HG02840 (cell line): Measurements from ENCODE around the gene SCN4A.
A peak's percentile ranks its signal among the peaks of the same experiment; 100 is the strongest.
"Not testable (repeated sequence)": the region's sequence is repeated elsewhere in the genome, so short reads cannot be mapped to it uniquely, and the experiment has no call there.

Experiments used
- ATAC-seq: cut with Tn5 transposase; IDR thresholded peaks from one replicate; pipeline ENCODE4 v1.9.1; 2021; ENCODE audit warnings: mild to moderate bottlenecking, moderate library complexity, moderate number of reproducible peaks; ENCODE audit not compliant: unreplicated experiment, low FRiP score

SCN4A gene

DNA sequence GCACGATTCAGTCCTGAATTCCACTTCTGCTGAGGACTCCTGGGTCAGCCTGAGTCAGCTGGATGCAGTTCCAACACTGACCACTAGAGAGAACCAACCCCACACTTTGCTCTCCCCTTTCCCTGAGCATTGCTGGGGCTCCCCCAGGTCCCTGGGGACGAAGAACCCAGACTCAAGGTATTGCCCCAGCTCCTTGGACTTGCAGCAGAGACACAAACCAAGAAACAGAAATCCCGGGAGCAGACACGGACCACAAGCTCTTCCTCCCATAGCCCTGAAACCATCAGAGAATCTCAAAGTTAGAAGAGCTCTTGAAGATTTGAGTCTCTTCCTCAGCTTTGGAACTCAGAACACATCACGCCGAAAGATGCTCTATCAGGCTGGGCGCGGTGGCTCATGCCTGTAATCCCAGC lies 53.4 kb downstream of the SCN4A start:
- peak; percentile 50 for ATAC-seq

DNA sequence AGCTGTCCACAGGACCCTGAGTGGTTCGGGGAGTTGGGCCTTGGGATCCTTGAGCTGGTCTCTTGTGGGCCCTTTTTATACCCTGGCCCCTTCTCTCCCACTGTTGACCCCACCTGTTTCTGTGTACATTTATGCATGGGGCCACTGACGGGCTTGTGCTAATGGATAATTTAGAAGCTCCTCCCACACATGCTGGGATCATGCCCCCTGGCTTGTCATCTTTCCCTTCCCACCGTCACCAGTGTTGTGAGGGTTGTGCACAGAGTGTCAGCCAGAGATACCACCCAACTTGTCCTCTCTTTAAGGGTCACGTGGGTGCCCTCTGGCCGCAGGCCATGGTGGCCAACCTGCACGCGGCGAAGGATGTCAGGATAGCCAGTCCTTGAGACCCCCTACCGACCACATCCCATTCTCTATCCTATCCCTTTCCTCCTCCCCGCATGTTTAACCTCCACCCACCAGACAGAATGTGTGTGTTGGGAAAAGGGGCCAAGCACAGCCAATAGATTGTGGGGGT lies 53.9 kb downstream of the SCN4A start, which contains the start of gene GH1:
Gene GH1 (minus strand): TSS at position 51 of the 517 bp plus-strand sequence. CDS start 63 bp downstream, outside the sequence.
- not testable (repeated sequence) for ATAC-seq

DNA sequence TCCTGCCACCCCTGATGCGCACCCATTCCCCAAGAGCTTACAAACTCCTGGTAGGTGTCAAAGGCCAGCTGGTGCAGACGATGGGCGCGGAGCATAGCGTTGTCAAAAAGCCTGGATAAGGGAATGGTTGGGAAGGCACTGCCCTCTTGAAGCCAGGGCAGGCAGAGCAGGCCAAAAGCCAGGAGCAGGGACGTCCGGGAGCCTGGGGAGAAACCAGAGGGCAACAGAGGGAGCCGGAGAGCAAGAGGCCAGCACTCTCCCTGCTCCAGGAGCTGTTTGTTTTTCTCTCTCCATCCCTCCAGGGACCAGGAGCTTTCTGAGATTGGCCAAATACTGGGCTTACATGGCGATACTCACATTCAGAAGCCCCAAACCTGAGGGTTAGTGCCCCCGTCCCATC lies 54.4 kb downstream of the SCN4A start:
- no peak for ATAC-seq

DNA sequence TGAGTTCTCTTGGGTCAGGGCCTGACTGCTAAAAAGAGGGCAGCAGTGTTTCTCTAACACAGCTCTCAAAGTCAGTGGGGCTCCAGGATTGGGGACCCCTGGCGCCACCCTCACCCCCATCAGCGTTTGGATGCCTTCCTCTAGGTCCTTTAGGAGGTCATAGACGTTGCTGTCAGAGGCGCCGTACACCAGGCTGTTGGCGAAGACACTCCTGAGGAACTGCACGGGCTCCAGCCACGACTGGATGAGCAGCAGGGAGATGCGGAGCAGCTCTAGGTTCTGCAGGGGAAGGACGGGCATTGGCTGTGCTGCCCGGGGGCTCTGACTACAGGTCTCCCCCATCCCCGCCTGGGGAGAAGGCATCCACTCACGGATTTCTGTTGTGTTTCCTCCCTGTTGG lies 55.1 kb downstream of the SCN4A start:
- no peak for ATAC-seq

DNA sequence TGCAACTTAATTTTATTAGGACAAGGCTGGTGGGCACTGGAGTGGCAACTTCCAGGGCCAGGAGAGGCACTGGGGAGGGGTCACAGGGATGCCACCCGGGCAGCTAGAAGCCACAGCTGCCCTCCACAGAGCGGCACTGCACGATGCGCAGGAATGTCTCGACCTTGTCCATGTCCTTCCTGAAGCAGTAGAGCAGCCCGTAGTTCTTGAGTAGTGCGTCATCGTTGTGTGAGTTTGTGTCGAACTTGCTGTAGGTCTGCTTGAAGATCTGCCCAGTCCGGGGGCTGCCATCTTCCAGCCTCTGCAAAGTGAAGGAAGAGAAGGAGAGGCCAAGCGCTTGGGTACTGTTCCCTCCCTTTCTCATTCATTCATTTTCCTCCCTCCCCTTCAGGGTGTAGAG lies 55.5 kb downstream of the SCN4A start:
- ATAC-seq = not testable (repeated sequence)

DNA sequence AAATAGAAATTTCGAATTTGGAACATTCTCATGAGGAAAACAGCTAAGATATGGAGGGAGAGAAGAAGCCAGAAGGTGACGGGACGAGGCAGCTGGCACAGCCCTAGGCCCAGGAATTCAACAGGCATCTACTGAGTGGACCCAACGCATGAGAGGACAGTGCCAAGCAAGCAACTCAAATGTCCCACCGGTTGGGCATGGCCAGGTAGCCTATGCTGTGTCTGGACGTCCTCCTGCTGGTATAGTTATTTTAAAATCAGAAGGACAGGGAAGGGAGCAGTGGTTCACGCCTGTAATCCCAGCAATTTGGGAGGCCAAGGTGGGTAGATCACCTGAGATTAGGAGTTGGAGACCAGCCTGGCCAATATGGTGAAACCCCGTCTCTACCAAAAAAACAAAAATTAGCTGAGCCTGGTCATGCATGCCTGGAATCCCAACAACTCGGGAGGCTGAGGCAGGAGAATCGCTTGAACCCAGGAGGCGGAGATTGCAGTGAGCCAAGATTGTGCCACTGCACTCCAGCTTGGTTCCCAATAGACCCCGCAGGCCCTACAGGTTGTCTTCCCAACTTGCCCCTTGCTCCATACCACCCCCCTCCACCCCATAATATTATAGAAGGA lies 56.0 kb downstream of the SCN4A start:
- ATAC-seq = no peak

DNA sequence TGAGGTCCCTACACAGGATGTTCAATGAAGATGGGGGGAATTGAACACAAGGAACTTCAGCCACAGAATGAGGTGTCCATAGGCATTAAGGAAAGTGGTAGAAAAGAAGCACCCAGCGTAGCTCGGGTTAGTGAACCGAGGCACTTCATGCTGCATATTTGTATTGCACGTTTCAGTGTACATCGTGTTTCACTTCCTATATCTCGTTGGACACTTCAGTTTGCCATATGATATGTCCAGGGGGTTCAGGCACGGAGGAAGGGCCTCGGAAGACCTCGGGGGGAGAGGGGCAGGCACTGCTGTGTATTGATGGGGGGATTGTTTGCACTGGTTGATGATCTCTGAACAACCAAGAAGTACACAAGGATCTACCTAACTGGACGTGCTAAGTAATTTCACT lies 57.0 kb downstream of the SCN4A start:
- ATAC-seq = not testable (repeated sequence)

DNA sequence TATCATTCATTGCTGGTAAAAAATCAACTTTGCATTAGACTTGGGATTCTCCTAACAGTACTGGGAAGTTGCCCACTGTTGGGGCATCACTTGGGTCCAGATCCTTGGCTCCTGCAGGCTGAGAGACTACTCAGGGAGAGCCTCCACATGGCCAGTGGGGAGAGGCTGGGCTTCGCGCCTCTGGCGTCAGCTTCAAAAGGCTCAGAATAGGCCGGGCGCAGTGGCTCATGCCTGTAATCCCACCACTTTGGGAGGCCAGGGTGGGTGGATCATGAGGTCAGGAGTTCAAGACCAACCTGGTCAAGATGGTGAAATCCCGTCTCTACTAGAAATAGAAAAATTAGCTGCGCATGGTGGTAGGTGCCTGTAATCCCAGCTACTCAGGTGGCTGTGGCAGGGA lies 58.2 kb downstream of the SCN4A start:
- no peak for ATAC-seq

DNA sequence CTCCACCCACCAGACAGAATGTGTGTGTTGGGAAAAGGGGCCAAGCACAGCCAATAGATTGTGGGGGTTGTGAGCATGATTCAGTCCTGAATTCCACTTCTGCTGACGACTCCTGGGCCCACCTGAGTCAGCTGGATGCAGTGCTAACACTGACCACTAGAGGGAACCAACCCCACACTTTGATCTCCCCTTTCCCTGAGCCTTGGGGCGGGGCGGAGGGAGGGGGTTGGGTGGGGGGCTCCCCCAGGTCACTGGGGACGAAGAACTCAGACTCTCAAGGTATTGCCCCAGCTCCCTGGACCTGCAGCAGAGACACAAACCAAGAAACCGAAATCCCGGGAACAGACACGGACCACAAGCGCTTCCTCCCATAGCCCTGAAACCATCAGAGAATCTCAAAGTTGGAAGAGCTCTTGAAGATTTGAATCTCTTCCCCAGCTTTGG lies 61.0 kb downstream of the SCN4A start:
- ATAC-seq = no peak

DNA sequence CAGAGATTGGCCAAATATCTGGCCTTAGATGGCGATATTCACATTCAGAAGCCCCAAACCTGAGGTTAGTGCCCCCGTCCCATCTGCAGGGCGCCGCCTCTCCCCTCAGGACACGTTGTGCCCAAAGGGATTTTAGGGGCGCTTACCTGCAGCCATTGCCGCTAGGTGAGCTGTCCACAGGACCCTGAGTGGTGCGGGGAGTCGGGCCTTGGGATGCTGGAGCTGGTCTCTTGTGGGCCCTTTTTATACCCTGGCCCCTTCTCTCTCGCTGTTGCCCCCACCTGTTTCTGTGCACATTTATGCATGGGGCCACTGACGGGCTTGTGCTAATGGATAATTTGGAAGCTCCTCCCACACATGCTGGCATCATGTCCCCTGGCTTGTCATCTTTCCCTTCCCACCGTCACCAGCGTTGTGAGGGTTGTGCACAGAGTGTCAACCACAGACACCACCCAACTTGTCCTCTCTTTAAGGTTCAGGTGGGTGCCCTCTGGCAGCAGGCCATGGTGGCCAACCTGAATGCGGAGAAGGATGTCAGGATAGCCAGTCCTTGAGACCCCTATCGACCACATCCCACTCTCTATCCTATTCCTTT lies 61.6 kb downstream of the SCN4A start, which contains the start of gene CSHL1:
Gene CSHL1 (minus strand): TSS at position 218 of the 595 bp plus-strand sequence. CDS start 62 bp downstream, at position 156.
- ATAC-seq = no peak

DNA sequence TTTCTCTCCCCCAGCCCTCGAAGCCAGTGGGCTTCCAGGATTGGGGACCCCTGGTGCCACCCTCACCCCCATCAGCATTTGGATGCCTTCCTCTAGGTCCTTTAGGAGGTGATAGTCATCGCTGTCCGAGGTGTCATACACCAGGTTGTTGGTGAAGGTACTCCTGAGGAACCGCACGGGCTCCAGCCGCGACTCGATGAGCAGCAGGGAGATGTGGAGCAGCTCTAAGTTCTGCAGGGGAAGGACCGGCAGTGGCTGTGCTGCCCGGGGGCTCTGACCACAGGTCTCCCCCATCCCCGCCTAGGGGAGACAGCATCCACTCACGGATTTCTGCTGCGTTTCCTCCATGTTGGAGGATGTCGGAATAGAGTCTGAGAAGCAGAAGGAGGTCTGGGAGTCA lies 62.6 kb downstream of the SCN4A start:
- ATAC-seq = no peak

DNA sequence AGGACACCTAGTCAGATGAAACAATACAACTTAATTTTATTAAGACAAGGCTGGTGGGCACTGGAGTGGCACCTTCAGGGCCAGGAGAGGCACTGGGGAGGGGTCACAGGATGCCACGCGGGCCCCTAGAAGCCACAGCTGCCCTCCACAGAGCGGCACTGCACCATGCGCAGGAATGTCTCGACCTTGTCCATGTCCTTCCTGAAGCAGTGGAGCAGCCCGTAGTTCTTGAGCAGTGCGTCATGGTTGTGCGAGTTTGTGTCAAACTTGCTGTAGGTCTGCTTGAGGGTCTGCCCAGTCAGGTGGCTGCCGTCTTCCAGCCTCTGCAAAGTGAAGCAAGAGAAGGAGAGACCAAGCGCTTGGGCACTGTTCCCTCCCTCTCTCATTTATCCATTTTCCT lies 63.1 kb downstream of the SCN4A start:
- not testable (repeated sequence) for ATAC-seq

DNA sequence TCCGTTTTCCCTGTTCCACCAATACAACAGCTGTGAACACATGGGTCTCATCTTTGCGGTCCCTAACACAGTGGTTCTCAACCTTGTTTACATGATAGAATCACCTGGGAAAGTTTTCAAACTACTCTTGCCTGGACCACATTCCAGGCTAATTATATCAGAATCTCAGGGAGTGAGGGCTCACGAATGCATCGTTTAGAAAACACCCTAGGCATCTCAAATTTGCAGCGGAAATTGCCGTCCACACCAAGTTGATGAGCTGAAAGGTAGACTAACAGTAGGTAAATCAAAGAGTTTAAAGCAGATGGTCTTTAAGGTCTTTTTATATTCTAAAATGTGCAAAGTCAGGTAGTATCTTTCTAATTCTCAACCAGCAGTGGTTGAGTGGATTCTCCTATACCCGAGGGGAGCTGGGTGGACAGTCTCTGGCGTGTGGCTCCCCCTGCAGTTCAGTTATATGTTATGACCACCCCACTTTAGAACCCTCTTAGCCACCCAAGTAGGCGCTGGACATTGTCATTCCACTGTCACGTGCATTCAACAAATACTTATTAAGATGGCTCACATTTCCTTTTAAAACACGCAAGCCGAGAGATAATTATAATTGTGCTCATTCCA lies 65.4 kb downstream of the SCN4A start:
- not testable (repeated sequence) for ATAC-seq

DNA sequence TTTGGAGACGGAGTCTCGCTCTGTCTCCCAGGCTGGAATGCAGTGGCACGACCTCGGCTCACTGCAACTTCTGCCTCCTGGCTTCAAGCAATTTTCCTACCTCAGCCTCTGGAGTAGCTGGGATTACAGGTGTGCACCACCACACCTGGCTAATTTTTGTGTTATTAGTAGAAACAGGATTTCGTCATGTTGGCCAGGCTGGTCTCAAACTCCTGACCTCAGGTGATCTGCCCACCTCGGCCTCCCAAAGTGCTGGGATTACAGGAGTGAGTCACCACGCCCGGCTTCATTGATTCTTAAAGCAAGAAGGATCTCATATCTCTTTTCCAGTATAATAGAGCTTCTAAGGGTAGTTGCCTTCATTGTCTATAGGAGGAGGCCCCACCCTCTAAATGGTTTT lies 67.9 kb downstream of the SCN4A start:
- not testable (repeated sequence) for ATAC-seq

DNA sequence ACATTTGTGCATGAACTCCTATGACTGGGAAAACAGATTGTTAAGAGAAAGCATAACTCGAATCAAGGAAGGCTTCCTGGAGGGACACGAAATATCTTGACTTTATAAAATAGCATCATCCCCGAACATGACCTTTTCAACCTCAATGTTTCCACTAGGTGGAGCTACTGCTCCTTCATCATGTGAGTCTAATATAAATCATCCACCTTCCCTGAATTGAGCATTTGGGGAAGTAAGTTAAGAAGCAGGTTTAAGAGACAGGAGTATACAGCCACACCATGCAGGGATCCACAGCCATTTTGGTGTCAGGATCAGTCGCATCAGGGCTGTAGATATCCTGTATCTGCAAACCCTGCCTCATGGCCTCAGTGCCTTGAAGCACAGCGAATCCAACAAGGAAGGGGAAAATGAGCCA lies 68.9 kb downstream of the SCN4A start:
- not testable (repeated sequence) for ATAC-seq

DNA sequence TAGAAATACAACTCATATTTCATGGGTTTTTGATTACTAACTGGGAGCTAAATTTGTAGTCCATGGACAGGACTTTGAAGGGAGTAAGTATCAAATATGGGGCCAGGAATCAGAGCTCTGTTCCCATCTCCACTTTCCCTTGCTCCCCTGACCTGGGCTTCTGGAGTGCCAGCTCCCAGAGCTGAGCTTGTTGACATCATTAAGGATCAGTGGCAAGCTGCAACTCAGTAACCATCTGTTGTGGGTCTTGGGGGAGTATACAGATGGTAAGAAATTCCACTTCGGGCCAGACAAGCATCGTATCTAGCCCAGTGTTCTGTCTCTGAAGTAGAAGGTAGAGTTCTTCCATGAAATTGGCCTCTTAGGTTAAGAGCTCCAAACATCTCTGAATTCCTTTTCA lies 70.7 kb downstream of the SCN4A start:
- not testable (repeated sequence) for ATAC-seq

DNA sequence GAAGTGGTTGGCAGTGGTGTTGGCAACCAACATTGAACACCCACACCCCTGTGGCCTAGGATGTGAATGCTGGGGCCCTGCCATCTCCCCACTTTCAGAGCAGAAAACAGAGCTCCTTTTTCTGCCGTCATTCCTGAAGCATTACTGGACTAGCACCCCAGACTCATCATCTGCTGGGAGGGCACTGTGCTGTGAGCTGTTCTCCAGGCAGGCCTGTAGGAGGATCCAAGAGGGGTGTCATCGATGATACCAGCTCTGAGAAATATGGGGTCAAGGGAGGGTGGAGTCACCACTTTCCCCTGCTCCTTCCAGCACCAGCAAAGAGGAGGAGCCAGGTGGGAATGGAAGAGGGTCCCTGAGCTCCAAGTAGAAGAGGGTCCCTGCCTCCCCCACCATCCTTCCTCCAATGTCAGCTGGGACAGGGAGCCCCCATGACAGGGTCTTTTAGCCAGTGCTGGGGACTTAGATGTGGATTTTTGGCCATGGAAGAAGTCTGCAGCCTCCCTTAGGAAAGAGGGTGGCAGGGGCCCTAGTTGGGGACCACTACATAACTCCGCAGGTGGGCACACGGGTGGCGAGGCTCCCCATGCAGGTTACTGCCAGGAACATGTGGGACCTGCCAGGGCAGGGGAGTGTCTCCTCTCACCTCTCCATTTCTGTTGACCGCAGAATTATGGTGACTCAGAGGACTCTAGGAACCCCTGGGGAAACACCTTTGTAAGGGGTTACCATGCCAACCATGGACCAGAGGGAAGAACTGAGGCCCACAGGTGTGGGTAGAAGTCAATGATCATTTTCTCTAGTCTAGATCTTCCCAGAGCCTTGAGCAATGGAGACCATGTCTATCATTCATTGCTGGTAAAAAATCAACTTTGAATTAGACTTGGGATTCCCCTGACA lies 73.6 kb downstream of the SCN4A start:
- not testable (repeated sequence) for ATAC-seq

DNA sequence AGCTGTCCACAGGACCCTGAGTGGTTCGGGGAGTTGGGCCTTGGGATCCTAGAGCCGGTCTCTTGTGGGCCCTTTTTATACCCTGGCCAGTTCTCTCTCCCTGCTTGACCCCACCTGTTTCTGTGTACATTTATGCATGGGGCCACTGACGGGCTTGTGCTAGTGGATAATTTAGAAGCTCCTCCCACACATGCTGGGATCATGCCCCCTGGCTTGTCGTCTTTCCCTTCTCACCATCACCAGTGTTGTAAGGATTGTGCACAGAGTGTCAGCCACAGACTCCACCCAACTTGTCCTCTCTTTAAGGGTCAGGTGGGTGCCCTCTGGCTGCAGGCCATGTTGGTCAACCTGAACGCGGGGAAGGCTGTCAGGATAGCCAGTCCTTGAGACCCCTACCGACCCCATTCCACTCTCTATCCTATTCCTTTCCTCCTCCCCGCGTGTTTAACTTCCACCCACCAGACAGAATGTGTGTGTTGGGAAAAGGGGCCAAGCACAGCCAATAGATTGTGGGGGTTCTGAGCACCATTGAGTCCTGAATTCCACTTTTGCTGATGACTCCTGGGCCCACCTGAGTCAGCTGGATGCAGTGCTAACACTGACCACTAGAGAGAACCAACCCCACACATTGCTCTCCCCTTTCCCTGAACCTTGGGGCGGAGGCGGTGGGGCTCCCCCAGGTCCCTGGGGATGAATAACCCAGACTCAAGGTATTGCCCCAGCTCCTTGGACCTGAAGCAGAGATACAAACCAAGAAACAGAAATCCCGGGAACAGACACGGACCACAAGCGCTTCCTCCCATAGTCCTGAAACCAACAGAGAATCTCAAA lies 76.0 kb downstream of the SCN4A start, which contains the start of gene CSH1:
Gene CSH1 (minus strand): TSS at position 51 of the 831 bp plus-strand sequence. CDS start 63 bp downstream, outside the sequence.
- not testable (repeated sequence) for ATAC-seq

DNA sequence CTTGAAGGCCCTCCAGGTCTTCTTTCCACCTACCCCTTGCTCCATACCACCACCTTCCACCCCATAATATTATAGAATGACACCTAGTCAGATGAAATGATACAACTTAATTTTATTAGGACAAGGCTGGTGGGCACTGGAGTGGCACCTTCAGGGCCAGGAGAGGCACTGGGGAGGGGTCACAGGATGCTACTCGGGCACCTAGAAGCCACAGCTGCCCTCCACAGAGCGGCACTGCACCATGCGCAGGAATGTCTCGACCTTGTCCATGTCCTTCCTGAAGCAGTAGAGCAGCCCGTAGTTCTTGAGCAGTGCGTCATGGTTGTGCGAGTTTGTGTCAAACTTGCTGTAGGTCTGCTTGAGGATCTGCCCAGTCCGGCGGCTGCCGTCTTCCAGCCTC lies 77.9 kb downstream of the SCN4A start:
- not testable (repeated sequence) for ATAC-seq
